ENCODE data around the gene USP7. TPM values are rescaled to one million over a fixed set of nuclear protein-coding genes. Genes with fewer than 3 reads are reported as not detected.

Gene USP7
- total RNA-seq, 1 donor from 2014 or later, result 165 TPM

DNA sequence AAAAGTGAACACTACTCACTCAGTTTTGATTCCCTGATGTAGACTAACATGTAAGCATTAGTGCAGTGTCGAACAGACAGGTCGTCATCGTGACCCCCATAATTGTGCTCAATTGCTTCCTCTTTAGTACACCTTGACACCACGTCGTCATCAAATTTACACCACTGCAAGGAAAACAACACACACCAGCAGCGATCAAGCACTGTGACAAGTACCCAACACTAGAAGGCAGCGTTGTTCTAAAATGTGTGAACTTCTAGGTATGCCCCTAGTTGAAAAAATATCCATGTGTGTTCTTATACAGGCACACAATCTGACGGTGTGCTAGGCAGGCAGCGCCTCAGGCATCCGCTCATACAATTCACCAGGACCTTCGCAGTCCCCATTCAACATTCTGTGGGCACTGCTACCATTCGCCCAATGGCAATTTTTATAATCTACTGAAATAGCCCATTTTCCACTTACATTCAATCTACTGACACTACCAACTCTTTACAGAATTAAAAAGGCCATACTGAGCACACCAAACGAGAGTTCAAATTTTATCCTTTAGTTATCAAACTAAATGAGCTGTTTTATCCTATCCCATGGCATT lies 58.4 kb downstream of the USP7 start:
- intact Hi-C loops (cut with micrococcal nuclease), result loop anchor here (1.0 to 2.0 kb wide), 3 partner anchors 31 to 229 kb away; no protein-coding TSS in a partner anchor

DNA sequence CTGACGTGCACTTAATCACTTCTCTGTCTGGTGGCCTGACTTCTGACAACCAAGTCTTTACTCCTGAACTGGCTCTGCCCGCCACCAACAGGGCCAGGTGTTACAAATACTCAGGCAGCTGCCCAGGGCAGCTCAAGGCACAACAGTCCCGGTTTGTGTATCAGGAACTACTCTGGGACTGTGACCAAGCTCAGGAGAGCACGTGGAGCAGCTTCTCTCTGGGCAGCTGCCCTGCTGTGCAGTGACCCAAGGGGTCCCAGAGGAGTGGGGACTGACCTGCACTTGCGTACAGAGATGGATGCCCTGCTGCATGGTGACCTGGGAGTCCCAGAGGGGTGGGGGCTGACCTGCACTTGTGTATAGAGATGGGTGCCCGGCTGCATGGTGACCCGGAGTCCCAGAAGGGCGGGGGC lies 59.7 kb downstream of the USP7 start:
- intact Hi-C loops (cut with micrococcal nuclease), result loop anchor here (2.0 kb wide), 1 partner anchor 105 kb away; no protein-coding TSS in a partner anchor

DNA sequence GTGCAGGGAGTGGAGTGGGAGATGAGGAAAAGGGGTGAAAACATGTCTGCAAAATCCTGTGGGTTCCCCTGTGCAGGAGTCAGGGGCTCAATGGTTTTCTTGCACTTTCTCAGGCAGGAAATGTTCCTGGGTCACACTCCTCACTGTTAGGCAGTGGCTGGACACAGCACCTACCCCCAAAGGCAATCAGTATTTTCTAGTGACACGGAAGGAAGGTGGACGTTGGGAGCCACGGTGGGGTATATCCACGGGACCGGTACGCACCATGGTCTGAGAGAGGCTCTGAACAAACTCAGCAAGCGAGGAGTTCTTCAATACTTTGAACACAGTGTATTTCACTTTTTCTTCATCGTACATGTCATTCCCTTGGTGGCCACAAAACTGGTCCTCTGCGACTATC lies 60.7 kb downstream of the USP7 start:
- intact Hi-C loops (cut with micrococcal nuclease), result no loop called here

DNA sequence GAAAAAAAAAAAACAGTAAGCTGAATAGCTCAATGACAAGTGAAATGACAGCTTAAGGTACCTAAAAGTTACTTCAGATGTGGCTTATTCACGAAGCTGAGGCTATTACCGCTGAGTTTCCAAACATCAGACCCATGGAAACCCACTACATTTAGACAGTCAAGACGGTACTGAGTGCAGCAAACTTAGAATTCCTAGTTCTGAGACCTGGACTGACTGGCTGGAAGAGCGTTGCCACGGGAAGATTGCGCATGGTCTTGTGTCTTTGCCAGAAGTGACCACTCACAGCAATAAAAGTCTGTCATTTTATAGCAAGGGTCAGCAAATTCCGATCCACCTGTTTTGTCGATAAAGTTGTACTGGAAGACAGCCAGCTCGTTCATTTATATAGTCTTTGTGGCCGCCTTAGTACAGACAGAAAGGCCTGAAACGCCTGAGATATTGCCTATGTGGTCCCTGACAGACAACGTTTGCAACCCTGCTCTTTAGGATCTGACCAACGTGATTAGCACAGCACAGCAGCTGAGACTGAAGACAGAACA lies 62.3 kb downstream of the USP7 start:
- intact Hi-C loops (cut with micrococcal nuclease), result no loop called here

DNA sequence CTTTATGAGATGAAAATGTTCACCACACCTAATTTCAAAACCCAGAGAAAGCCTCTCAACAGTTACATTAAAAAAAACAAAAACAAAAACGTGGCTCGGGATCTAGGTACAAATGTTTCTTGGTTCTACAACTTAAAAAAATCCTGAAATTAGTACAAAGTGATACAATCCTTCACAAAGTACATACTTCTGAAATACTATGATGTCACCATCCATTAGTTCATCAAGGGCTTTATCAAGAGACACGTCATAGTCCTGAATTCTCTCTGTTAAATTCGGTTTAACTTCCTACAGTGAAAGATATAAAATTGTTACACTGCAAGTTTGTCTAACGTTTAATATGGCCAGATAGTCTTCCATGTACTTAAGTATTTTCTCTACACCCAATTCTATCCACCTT lies 63.4 kb downstream of the USP7 start:
- intact Hi-C loops (cut with micrococcal nuclease), result no loop called here

DNA sequence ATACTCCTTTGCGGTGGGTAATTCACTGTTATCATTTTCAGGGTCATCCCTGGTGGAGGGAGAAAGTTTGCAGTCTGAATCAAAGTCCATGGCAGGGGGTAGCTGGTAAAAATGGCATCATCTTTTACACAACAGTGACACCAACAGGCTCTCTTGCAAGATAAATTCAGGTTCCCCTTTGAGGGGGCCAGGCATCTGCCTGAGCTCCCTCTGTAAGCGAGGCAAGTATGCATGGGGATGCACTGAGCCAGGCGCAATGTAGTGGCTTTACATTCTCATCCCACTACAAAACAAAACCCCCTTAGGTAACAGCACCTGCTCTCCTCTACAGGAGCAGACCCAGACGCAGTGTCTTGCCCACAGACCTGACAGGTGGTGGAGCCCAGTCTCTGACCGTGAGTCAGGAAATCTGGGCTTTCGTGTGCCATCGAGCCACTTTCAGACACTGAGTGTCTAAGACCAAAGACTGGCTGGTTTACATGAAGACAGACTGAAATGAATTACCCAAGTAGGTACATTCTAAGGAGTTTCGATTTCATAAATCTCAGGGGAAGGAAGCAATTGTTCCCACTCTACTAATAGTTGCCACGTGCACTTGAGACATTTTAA lies 63.9 kb downstream of the USP7 start:
- intact Hi-C loops (cut with micrococcal nuclease), result no loop called here

DNA sequence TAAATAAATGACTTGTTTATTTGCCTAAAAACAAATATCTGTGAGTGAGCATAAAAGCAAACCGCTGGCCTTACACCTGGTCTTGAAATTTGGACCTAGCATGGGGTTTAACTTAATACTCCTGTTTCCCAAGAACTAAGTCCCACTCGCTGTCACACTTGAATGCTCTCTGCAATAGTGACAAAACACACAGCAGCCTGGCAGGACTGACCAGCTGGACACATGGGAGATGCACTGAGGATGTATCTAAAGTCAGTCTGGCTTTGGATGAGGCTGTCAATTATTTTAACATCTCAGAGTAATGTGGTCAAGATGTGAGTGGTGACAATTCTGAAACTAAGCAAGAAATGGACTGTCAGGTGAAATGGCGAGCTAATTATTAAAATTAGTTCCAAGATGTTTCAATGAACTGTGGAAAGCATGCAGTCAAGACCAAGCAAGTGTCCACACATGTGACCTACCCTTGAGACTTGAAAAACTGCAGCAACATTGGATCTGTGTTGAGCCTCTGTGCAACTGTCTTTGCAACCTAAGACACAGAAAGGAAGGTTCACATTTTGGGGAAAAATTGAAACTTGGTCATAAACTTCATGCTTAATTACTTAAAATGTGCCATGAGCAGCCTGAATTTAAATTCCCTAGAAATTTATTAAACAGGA lies 64.9 kb downstream of the USP7 start:
- intact Hi-C loops (cut with micrococcal nuclease), result no loop called here

DNA sequence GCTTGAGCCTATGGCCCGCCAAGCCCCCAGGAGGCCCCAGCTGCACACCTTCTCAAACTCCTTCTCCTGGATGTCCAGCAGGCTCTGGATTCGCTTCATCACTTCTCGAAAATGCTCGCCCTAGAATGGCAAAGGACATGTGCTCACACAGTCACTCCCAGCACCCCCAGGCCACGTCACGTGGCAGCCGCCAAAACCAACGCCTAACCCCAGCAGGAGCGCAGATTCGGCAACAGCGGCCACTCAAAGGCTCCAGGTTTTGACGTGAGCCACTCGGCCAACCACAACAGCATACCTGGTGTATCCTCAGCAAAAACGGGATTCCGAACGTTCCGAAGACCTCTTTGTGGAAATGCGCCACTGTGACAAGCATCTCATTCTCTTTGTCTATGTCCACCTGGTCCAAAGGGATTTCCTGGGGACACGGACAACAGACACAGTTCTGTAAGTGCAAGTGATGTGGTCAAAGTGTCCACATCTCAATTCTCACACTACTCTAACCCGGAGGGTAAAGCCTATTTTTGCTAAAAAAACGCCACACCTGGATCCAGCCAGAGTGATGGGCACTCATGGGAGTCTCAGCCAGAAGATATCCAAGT lies 68.9 kb downstream of the USP7 start:
- intact Hi-C loops (cut with micrococcal nuclease), result no loop called here

DNA sequence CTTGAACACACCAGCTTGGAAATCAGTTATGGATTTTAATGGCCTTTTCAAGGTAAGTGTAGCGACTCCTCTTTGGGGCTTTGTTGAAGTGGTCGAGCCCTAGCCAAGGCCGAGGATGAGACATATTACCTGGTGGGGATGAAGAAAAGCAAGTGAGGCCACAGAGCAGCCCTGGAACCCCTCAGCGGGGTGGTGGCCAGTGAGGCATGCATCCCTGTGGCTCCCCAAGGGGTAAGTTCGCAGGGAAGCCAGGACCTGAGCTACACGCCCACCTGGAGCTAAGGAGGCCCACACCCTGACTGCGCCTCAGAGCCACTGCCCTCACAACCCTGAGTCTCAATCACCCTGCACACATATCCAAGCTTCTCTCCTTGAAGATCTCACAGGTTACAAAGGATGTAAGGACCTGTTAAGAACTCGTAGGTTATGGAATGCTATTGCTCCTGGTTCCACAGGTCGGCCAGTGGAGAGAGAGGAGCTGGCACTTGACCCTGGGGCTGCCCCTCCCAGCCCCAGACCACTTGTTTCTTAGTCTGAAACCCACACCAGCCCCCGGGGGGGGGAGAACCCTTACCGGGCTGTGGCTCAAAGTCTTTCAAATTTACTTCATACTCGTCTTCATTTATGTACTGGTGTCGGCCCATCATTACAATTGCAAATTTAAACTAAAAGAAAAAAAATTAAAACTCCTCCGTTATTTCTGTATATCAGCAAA lies 69.6 kb downstream of the USP7 start:
- intact Hi-C loops (cut with micrococcal nuclease), result no loop called here

DNA sequence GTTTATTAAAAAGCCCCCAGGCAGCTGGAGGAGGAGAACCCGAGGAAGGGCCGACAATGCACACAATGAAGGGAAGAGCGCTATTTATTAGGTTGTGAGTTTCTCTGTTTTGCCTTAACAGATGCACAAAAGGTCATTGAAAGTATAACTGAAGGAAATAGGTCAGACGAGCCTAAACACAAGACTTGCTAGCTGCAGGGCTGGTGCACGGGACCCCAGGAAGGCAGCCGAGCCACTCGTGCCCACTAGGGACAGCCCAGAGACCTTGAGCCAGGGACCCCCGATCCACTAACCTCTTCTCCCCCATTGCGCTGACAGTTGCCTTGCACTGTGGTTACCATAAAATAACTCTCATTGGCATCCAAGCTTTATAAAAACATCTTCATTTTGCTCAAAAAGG lies 70.3 kb downstream of the USP7 start:
- intact Hi-C loops (cut with micrococcal nuclease), result no loop called here

DNA sequence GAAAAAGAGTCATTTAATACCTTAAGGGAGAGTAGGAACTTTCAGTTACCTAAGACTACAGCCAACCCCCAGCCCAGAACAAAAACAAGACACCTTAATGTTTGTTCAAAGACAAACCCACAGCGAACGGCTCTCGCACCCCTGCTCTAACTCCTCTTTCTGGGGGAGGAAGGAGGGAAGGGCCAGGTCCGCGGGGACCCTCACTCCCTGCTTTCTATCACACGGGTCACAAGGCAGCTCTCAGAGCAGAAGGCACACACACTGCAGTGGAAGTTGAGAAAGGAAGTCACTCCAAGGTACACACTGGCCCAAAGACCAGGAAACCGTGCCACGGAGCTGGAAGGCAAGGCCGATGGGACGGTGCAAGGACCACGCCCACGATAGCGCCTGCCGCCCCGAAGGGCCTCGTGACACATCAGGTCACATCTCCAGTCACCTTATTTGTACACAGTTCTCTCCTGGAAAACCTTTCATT lies 71.6 kb downstream of the USP7 start:
- intact Hi-C loops (cut with micrococcal nuclease), result no loop called here

DNA sequence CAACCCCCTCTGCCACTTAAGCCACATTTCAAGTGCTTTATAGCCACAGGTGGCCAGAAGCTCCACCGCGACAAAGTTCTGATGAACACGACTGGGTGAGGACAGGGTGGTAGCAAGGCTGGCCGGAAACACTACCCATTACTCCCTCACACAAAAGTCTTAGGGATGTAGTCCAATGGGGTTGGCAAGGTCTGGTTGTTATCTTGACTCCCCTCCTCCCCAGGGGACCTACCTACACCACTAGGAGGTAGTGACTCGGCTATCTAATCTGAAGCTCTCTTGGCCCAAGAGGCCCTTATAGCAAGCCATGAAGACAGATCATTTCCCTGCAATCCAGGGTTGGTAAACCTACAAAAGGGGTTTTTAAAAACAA lies 73.2 kb downstream of the USP7 start:
- intact Hi-C loops (cut with micrococcal nuclease), result no loop called here

DNA sequence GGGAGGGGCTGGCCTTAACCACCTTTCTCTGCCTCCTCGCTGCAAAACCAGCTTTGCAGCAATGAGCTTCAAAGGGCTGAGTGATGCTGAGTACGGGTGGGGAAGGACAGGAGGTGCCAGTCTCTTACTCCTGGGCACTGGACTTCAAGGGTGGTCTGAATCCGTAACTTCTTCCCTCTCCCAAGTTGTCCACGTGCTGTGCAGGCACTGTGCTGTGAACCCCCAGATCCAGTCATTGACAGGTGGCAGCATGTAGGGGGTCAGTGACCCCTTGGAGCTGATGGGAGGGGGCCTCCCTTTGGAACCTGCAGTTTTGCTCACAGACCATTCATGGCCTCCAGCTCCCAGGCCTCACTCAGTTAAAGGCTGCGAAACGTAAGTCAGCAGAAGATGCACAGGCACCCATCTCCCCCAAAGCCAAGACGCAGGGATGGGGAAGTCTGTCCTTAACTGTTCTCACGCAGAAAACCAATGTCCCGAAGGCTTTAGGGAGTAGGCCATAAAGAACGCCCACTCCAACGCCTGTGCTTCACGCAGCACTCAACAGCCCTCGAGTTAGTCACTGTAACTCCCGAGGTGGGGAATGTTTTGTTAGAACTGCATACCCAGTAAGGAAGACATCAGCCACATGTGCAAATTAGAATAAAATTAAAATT lies 73.7 kb downstream of the USP7 start:
- intact Hi-C loops (cut with micrococcal nuclease), result no loop called here

DNA sequence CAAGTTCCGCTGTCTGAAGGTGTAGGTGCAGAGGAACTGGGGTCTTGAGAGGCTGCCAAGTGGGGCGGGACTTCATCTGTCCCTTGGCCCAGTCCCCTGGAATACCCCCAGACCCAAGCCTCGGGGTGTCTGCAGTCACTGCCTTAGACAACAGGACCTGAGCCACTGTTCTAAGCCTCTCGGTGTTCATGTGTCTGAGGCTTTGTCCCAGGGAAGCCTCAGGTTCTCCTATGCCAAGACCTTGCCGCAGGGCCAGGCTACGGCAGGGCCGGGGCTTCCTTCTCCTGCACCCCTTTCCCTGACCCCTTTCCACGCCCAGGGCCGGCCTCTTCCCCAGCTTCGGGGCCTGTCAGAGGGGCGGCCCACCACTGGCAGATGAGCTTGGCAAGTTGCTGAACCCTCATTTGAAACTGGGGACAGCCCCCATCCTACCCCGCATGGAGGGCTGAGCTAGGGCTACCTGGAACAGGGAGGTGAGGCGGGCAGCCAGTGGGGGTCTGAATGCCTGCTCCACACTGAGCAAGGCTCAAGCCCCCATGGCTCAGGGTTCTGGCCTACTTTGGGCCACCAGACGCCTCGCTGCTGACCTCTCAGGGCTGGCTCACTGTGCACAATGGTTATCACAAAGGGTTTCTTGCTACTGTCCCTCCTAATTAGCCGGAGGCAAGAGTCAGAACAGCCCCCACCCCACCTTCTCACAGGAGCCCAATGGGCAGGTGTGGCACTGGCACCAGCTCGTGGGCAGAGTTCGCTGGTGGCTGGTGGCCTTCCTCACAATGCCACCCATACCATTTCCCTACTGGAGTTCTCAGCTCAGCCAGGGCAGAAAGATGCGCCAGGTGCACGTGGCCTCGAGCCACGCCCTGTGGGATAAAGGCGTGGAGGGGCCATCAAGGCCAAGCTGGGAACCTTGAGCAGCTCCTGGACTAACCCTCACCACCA lies 74.5 kb downstream of the USP7 start:
- intact Hi-C loops (cut with micrococcal nuclease), result no loop called here

DNA sequence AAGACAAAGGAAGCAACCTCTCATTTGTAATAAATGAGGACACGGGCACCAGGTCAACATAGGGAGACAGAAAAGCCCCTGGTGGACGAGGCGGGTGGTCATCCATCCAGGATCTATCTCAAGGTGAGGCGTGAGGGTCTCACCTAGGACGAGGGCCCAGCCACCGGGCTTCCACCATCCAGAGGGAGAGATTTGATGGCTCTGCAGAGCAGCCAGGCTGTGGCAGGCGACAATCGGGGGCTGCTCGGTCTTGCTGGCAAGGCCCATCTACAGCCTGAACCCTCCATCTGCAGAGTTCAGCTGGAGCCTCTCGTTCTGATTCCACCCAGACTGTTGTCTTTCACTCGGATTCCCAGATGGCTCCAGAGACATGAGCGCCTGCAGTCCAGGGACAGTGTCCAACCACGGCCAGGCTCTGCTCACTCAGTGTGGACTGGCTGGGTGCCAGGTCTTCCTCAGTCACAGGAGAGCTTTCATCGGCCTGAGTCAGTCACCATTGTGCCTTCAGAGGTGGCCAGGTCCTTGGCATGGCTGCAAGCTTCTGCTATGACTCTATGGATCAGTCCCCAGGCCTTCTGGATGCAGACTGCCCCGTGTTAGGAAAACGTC lies 75.7 kb downstream of the USP7 start:
- intact Hi-C loops (cut with micrococcal nuclease), result no loop called here

DNA sequence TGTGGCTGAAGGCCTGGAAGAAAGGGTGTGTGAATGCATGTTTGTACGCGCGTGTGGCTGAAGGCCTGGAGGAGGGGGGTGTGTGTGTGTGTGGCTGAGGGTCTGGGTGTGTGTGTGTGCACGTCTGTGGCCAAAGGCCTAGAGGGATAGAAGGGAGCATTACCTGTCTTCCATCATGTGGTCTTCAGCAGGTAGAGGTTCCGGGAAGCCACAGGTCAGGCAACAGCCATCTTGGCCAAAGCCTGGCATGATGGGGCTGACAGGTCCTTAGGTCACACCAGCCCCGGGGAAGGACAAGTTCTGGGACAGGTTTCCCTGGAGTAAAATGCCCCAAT lies 76.3 kb downstream of the USP7 start:
- intact Hi-C loops (cut with micrococcal nuclease), result no loop called here

DNA sequence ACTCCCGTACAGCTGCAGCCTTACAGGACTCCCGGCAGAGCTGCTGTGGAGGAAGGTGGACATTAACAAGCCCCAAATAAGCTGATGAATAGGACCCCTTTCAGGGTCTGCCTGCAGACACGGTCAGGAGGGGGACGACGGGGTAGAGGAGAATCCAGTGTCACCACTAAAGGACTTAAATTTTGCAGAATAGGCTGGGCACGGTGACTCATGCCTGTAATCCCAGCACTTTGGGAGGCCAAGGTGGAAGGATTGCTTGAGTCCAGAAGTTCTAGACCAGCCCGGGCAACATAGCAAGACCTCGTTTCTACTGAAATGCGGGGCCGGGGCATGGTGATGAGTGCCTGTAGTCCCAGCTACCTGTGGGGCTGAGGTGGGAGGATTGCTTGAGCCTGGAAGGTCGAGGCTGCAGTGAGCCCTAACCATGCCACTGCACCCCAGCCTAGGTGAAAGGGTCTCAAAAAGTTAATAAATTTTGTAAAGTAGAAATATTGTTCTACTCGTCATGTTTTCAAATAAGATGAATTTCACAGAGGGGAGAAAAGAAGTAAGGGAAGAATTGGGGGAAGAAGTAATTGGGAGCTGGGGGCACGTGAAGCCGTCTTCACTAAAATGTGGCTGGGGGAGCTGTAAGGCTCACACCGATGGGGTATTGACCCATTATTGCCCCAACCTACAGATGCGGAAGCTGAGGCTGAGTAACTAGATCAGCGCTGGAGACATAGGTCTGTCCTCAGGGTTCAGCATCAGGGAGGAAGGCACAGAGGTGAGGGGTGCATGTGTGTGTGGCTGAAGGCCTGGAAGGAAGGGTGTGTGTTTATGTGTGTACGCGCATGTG lies 76.9 kb downstream of the USP7 start:
- intact Hi-C loops (cut with micrococcal nuclease), result no loop called here

All from T-helper 2 cell treated with Interferon-gamma antibody and Interleukin-4, amounts not matched to agents 100 ng/mL and 5 ng/mL, for 36 hours (primary cell).